Choroid plexus epithelial cell (primary cell): ENCODE results near the gene HMGCLL1.

Source experiments
- DNase-seq: peaks from one replicate; pipeline ENCODE4 v3.0.0-alpha.2; 2010; ENCODE audit warnings: low read depth
- H3K4me3 ChIP-seq: 2 replicates; pipeline ENCODE4 v1.5.1; 2011; ENCODE audit warnings: low read depth, mild to moderate bottlenecking, control low read depth, low read length, moderate library complexity
- CTCF ChIP-seq: conservative IDR thresholded peaks from 2 replicates; pipeline ENCODE4 v1.5.1; 2011; ENCODE audit warnings: low read depth, mild to moderate bottlenecking, control low read depth, inconsistent platforms, low read length, moderate library complexity

Gene HMGCLL1

GRCh38 chr6:55397986-55398385 is 181.0 kb downstream of the HMGCLL1 start:
- peak; percentile 91 for DNase-seq
- TF ChIP-seq CTCF = no peak
- H3K4me3 ChIP-seq = no peak overlapping the region

GRCh38 chr6:55395871-55396270 is 183.1 kb downstream of the HMGCLL1 start:
- no peak for DNase-seq
- H3K4me3 ChIP-seq = no peak overlapping the region
- no peak for TF ChIP-seq CTCF

GRCh38 chr6:55388211-55388610 is 190.8 kb downstream of the HMGCLL1 start:
- TF ChIP-seq CTCF = no peak
- peak; percentile 62 for DNase-seq
- H3K4me3 ChIP-seq = no peak overlapping the region
